CD4-positive, alpha-beta T cell treated with Interleukin-21 for 1 hour (primary cell): Measurements from ENCODE around the gene SUDS3.
"Not testable (repeated sequence)": the region's sequence is repeated elsewhere in the genome, so short reads cannot be mapped to it uniquely, and the experiment has no call there.

Experiments used
- DNase-seq: peaks from one replicate; pipeline ENCODE4 v3.0.0-alpha.2; 2020

The SUDS3 gene

GRCh38 chr12:118376089-118377020, at the start of gene SUDS3:
TSS of gene SUDS3 (plus strand) at chr12:118376555. CDS start at chr12:118376692, 137 bp downstream.
- DNase-seq = peak; percentile 93

GRCh38 chr12:118326991-118327390, 49.4 kb upstream of the SUDS3 start:
- DNase-seq = no peak

GRCh38 chr12:118327391-118327790, 49.0 kb upstream of the SUDS3 start:
- DNase-seq = no peak

- no peak for DNase-seq
These were observed 47.6 kb upstream of the SUDS3 start for GRCh38 chr12:118328486-118329330.

GRCh38 chr12:118330421-118331018, 45.8 kb upstream of the SUDS3 start:
- DNase-seq = no peak

- no peak for DNase-seq
These were observed 43.8 kb upstream of the SUDS3 start for GRCh38 chr12:118332511-118332910.

- DNase-seq = no peak
These were observed 42.1 kb upstream of the SUDS3 start for GRCh38 chr12:118334241-118334640.

- no peak for DNase-seq
These were observed 41.3 kb upstream of the SUDS3 start for GRCh38 chr12:118334939-118335567.

- no peak for DNase-seq
These were observed 40.2 kb upstream of the SUDS3 start for GRCh38 chr12:118336123-118336522.

- no peak for DNase-seq
These were observed 39.0 kb upstream of the SUDS3 start for GRCh38 chr12:118337194-118337838.

GRCh38 chr12:118342090-118342489, 34.3 kb upstream of the SUDS3 start:
- DNase-seq = no peak

GRCh38 chr12:118344829-118345228, 31.5 kb upstream of the SUDS3 start:
- no peak for DNase-seq

GRCh38 chr12:118345355-118345754, 31.0 kb upstream of the SUDS3 start:
- DNase-seq = no peak

- DNase-seq = no peak
These were observed 29.5 kb upstream of the SUDS3 start for GRCh38 chr12:118346895-118347294.

- DNase-seq = no peak
These were observed 28.4 kb upstream of the SUDS3 start for GRCh38 chr12:118347916-118348315.

GRCh38 chr12:118350908-118351559, 25.3 kb upstream of the SUDS3 start:
- DNase-seq = no peak

- DNase-seq = no peak
These were observed 22.6 kb upstream of the SUDS3 start for GRCh38 chr12:118353721-118354120.

- DNase-seq = not testable (repeated sequence)
These were observed 21.9 kb upstream of the SUDS3 start for GRCh38 chr12:118354503-118354902.

- DNase-seq = no peak
These were observed 21.5 kb upstream of the SUDS3 start for GRCh38 chr12:118354903-118355302.

GRCh38 chr12:118355843-118356242, 20.5 kb upstream of the SUDS3 start:
- no peak for DNase-seq

- no peak for DNase-seq
These were observed 19.5 kb upstream of the SUDS3 start for GRCh38 chr12:118356809-118357256.
